Endothelial cell of umbilical vein (primary cell): Measurements from ENCODE around the gene SLC25A30. TPM values are rescaled to one million over a fixed set of nuclear protein-coding genes. Genes with fewer than 3 reads are reported as not detected.

Experiments
- BruUV-seq: library from RNA; stranded (reverse); fragments of 400-500 nt; replicated peaks from 2 replicates; lab custom pipeline; 2021; lab: Mats Ljungman, UMichigan
- CTCF ChIA-PET: fragments of 300-600, 350-600 bp; sonication (Branson Sonifier 250); formaldehyde crosslinking; loops from one replicate; lab custom pipeline; 2021; ENCODE audit warnings: antibody characterized with exemption, inconsistent platforms; lab: Charles Lee
- POLR2A ChIA-PET: fragments of 300-600, 350-600 bp; sonication (Branson Sonifier 250); formaldehyde crosslinking; loops from one replicate; lab custom pipeline; 2021; ENCODE audit warnings: antibody characterized with exemption, inconsistent platforms; lab: Charles Lee
- DNase-seq: peaks from one replicate; pipeline ENCODE4 v3.0.0-alpha.2; 2011; ENCODE audit warnings: low read depth, low spot score
- FAIRE-seq: peaks from 2 replicates; lab custom pipeline; 2011; peaks lifted over from hg19 to GRCh38; lab: Jason Lieb, UNC
- H2AFZ ChIP-seq: 2 replicates; pipeline ENCODE4 v1.6.0; 2012; ENCODE audit warnings: low read depth, low read length, control low read depth, inconsistent platforms
- H3K27ac ChIP-seq: 2 replicates; pipeline ENCODE4 v1.5.1; 2011; ENCODE audit warnings: low read depth, mild to moderate bottlenecking, control low read depth, low read length, moderate library complexity; ENCODE audit not compliant: insufficient read depth
- H3K27me3 ChIP-seq, 2 experiments: 2 replicates each; pipeline versions ENCODE4 v1.6.0 to v1.6.1; 2011; ENCODE audit warnings: low read length in 2 of 2, mixed read lengths in 1 of 2; ENCODE audit not compliant: control insufficient read depth in 2 of 2, insufficient read depth in 2 of 2
- H3K36me3 ChIP-seq, 2 experiments: 2 replicates in 1 of 2; 3 replicates in 1 of 2; pipeline ENCODE4 v1.5.1; 2011; ENCODE audit warnings: low read length in 2 of 2, mild to moderate bottlenecking in 1 of 2, moderate library complexity in 1 of 2; ENCODE audit not compliant: control insufficient read depth in 2 of 2, insufficient read depth in 2 of 2; ENCODE audit errors: extremely low read depth in 1 of 2
- H3K4me1 ChIP-seq: 3 replicates; pipeline ENCODE4 v1.5.1; 2011; ENCODE audit warnings: mild to moderate bottlenecking, low read length; ENCODE audit not compliant: control insufficient read depth, insufficient read depth; ENCODE audit errors: extremely low read depth
- H3K4me2 ChIP-seq: 2 replicates; pipeline ENCODE4 v1.6.1; 2011; ENCODE audit warnings: low read length, control low read depth, mixed read lengths; ENCODE audit not compliant: insufficient read depth
- H3K4me3 ChIP-seq, 3 experiments: fragments of 200-600 bp in 1 of 3; sonication (generic), shearing (Covaris generic) in 1 of 3; replicated peaks in 1 of 3; 2 replicates each; pipeline ENCODE4 v1.5.1; 2011 to 2016; ENCODE audit warnings: control low read depth in 3 of 3, low read length in 3 of 3, mild to moderate bottlenecking in 2 of 3, inconsistent platforms in 1 of 3, low read depth in 1 of 3, moderate library complexity in 1 of 3; ENCODE audit not compliant: insufficient read depth in 1 of 3
- H3K79me2 ChIP-seq: 2 replicates; pipeline ENCODE4 v1.6.0; 2012; ENCODE audit warnings: low read length, inconsistent platforms; ENCODE audit not compliant: control insufficient read depth, insufficient read depth
- H3K9ac ChIP-seq: replicated peaks from 2 replicates; pipeline ENCODE3; 2011; ENCODE audit warnings: low read length, control low read depth; ENCODE audit not compliant: insufficient read depth; ENCODE audit errors: extremely low read depth
- H3K9me1 ChIP-seq: replicated peaks from 3 replicates; pipeline ENCODE4 v1.6.0; 2011; ENCODE audit warnings: mild to moderate bottlenecking, low read length; ENCODE audit not compliant: control insufficient read depth, insufficient read depth; ENCODE audit errors: extremely low read depth
- H3K9me3 ChIP-seq: replicated peaks from 2 replicates; pipeline ENCODE4 v1.5.1; 2012; ENCODE audit warnings: low read length, inconsistent platforms; ENCODE audit not compliant: control insufficient read depth, insufficient read depth
- H4K20me1 ChIP-seq: replicated peaks from 2 replicates; pipeline ENCODE3; 2011; ENCODE audit warnings: mild to moderate bottlenecking, low read length; ENCODE audit not compliant: control insufficient read depth, insufficient read depth; ENCODE audit errors: extremely low read depth
- CTCF ChIP-seq, 2 donors: IDR thresholded peaks; 1 replicate in 1 of 2; 2 replicates in 1 of 2; pipeline ENCODE4 v1.5.1; 2011; ENCODE audit warnings: low read length in 2 of 2, mild to moderate bottlenecking in 2 of 2, moderate library complexity in 2 of 2, control low read depth in 1 of 2, inconsistent platforms in 1 of 2, low read depth in 1 of 2; ENCODE audit not compliant: insufficient read depth in 1 of 2; ENCODE audit errors: extremely low read depth in 1 of 2
- EZH2 ChIP-seq: IDR thresholded peaks from 2 replicates; pipeline ENCODE4 v1.6.1; 2012; ENCODE audit warnings: borderline replicate concordance, low read depth, mild to moderate bottlenecking, moderate library complexity, low read length, inconsistent platforms; ENCODE audit not compliant: severe bottlenecking
- FOS ChIP-seq: IDR thresholded peaks from 2 replicates; pipeline ENCODE4 v1.6.1; 2011; ENCODE audit warnings: mild to moderate bottlenecking, low read length, moderate library complexity, borderline replicate concordance; ENCODE audit not compliant: insufficient read depth
- GATA2 ChIP-seq: IDR thresholded peaks from 2 replicates; pipeline ENCODE4 v1.7.0; 2011; ENCODE audit warnings: low read depth, mild to moderate bottlenecking, moderate library complexity, mixed read lengths, low read length; ENCODE audit not compliant: insufficient read length, insufficient read depth
- JUN ChIP-seq: IDR thresholded peaks from 2 replicates; pipeline ENCODE4 v1.6.1; 2011; ENCODE audit warnings: borderline replicate concordance, low read depth; ENCODE audit not compliant: insufficient read length, insufficient read depth
- MAX ChIP-seq: IDR thresholded peaks from 2 replicates; pipeline ENCODE4 v1.6.1; 2011; ENCODE audit not compliant: insufficient read depth, insufficient read length
- MYC ChIP-seq: IDR thresholded peaks from one replicate; pipeline ENCODE4 v1.6.1; 2011; ENCODE audit warnings: mild to moderate bottlenecking, low read depth, low read length
- POLR2A ChIP-seq: IDR thresholded peaks from 2 replicates; pipeline ENCODE4 v1.6.1; 2012; ENCODE audit warnings: low read depth, mild to moderate bottlenecking, control low read depth, low read length
- POLR2AphosphoS5 ChIP-seq: IDR thresholded peaks from 2 replicates; pipeline ENCODE4 v1.6.1; 2012; ENCODE audit warnings: low read depth, mild to moderate bottlenecking, control low read depth, low read length, moderate library complexity; ENCODE audit not compliant: insufficient read depth
- dilution Hi-C: fragments of 300-500 bp; cut with MboI; formaldehyde crosslinking; loops from one replicate; pipeline ENCODE4 v1.15.0; 2019; ENCODE audit warnings: low sequenced_read_pairs; ENCODE audit not compliant: extremely low pct_ligation_motif_present
- intact Hi-C: fragments of 100-400 bp; cut with micrococcal nuclease; formaldehyde crosslinking; loops from one replicate; pipeline ENCODE4 v1.10.0; 2022
- polyA plus RNA-seq, 4 experiments: library from polyadenylated mRNA; depleted of rRNA in 3 of 4; stranded (reverse) in 3 of 4; unstranded in 1 of 4; fragments of >200 nt; gene quantifications; 2 replicates each; pipeline versions ENCODE4 v1.2.1 to v1.2.3, GENCODE V29; 2011 to 2012; ENCODE audit warnings: missing spikeins in 1 of 4
- total RNA-seq: library from RNA; stranded (reverse); gene quantifications from 2 replicates; pipeline ENCODE4 v1.2.3, GENCODE V29; 2021

The SLC25A30 gene
- total and polyA plus RNA-seq, 2 donors (not counting 3 experiments of a cell fraction or from before 2014, with no cell fraction given) = 13.3 to 27.0 TPM

- TF ChIP-seq EZH2 (no peak), POLR2AphosphoS5 (no peak), GATA2 (no peak), CTCF (IDR thresholded peaks at IDR 0.05; ENCODE audit: extremely low read depth in 1 of 2, insufficient read depth in 1 of 2, low read depth in 1 of 2, low read length in 2 of 2) (no peak), POLR2A (no peak), MYC (no peak), FOS (no peak), MAX (no peak), JUN (no peak)
- H3K27me3 ChIP-seq = no peaks in the 10 kb centered on the region
- dilution Hi-C loops = no loop called here
- no peaks in the 10 kb centered on the region for H4K20me1 ChIP-seq
- H2AFZ ChIP-seq = no peak overlapping the region
- no peak overlapping the region for H3K4me2 ChIP-seq
- POLR2A ChIA-PET = no interaction called here
- intact Hi-C loops = no loop called here
- H3K79me2 ChIP-seq = no peaks in the 10 kb centered on the region
- H3K9me1 ChIP-seq = no peaks in the 10 kb centered on the region
- no peak overlapping the region for H3K27ac ChIP-seq
- no peak for DNase-seq
- no peaks in the 10 kb centered on the region for H3K9me3 ChIP-seq
- H3K4me1 ChIP-seq = peaks cover 24% of the 10 kb centered on the region
- no peak overlapping the region for H3K9ac ChIP-seq
- peaks cover 6 to 11% of the 10 kb centered on the region in 2 experiments for H3K36me3 ChIP-seq
- no TSS peak for BruUV-seq
- CTCF ChIA-PET = interaction anchor here (2.8 kb wide), 1 partner anchor 13 kb away, joined by 22 read pairs; no protein-coding TSS in a partner anchor
- no peak for FAIRE-seq
- H3K4me3 ChIP-seq = no peak overlapping the region
Measured at GRCh38 chr13:45401314-45401713, 16.9 kb downstream of the SLC25A30 start.
